A549 (cell line): ENCODE results near the gene SPSB4. TPM values are rescaled to one million over a fixed set of nuclear protein-coding genes. Genes with fewer than 3 reads are reported as not detected.
A peak's percentile ranks its signal among the peaks of the same experiment; 100 is the strongest.
"Not testable (repeated sequence)": the region's sequence is repeated elsewhere in the genome, so short reads cannot be mapped to it uniquely, and the experiment has no call there.

Experiments used
- ATAC-seq, 2 experiments: fragments of 200-7000 bp in 1 of 2; fragments of >200 bp in 1 of 2; cut with Nextera tagmentation in 1 of 2; cut with Tn5 transposase in 1 of 2; 3 replicates each; pipeline versions ENCODE4 v1.8.0 to v1.9.1; 2018 to 2020; ENCODE audit warnings: mild to moderate bottlenecking in 1 of 2, moderate library complexity in 1 of 2
- CTCF ChIA-PET: fragments of 300-600 bp; sonication (Branson Sonifier 250); formaldehyde crosslinking; extraction: SDS; loops from one replicate; lab custom pipeline; 2021; ENCODE audit warnings: antibody characterized with exemption, inconsistent platforms; lab: Yijun Ruan, JAX
- POLR2A ChIA-PET: fragments of 350-600 bp; formaldehyde crosslinking; extraction: SDS; loops from one replicate; lab custom pipeline; 2021; ENCODE audit warnings: antibody characterized with exemption, inconsistent platforms; lab: Yijun Ruan, JAX
- DNase-seq, 2 experiments: peaks; one replicate each; pipeline versions ENCODE4 v3.0.0 to v3.0.0-alpha.2; 2011 to 2016; ENCODE audit warnings: low read depth in 1 of 2, low spot score in 1 of 2
- FAIRE-seq: peaks from 2 replicates; lab custom pipeline; 2011; peaks lifted over from hg19 to GRCh38; lab: Jason Lieb, UNC
- H3K27ac ChIP-seq, 2 experiments: fragments of >200 bp; sonication (Bioruptor Twin); formaldehyde crosslinking; 3 replicates each; pipeline ENCODE4 v1.5.1; 2016 to 2017
- H3K4me1 ChIP-seq: fragments of >200 bp; sonication (Bioruptor Twin); formaldehyde crosslinking; 3 replicates; pipeline ENCODE4 v1.6.1; 2016
- H3K4me2 ChIP-seq: fragments of >200 bp; sonication (Bioruptor Twin); formaldehyde crosslinking; 3 replicates; pipeline ENCODE4 v1.6.1; 2016
- H3K4me3 ChIP-seq: fragments of >200 bp; sonication (Bioruptor Twin); formaldehyde crosslinking; 3 replicates; pipeline ENCODE4 v1.5.1; 2016
- H3K9me3 ChIP-seq: fragments of >200 bp; sonication (Bioruptor Twin); formaldehyde crosslinking; 3 replicates; pipeline ENCODE4 v1.6.1; 2016
- CBX8 ChIP-seq: fragments of 200-600 bp; sonication (generic); IDR thresholded peaks from 2 replicates; pipeline ENCODE4 v1.6.1; 2016
- CEBPB ChIP-seq, 2 experiments: fragments of >200 bp in 1 of 2; sonication (Bioruptor Twin) in 1 of 2; formaldehyde crosslinking in 1 of 2; IDR thresholded peaks; 2 replicates each; pipeline ENCODE4 v1.6.1; 2012 to 2016
- ESRRA ChIP-seq: fragments of 150-350 bp; IDR thresholded peaks from 2 replicates; pipeline ENCODE4 v1.6.1; 2014; ENCODE audit warnings: mild to moderate bottlenecking, low read length, borderline replicate concordance
- JUNB ChIP-seq: fragments of >200 bp; sonication (Bioruptor Twin); formaldehyde crosslinking; IDR thresholded peaks from 2 replicates; pipeline ENCODE4 v1.6.1; 2016
- KDM1A ChIP-seq: fragments of 200-600 bp; sonication (generic); IDR thresholded peaks from 2 replicates; pipeline ENCODE4 v1.6.1; 2016; ENCODE audit warnings: low read depth, mild to moderate bottlenecking
- NR3C1 ChIP-seq: fragments of >200 bp; sonication (Bioruptor Twin); formaldehyde crosslinking; IDR thresholded peaks from 3 replicates; pipeline ENCODE4 v1.6.1; 2017
- RAD21 ChIP-seq, 2 experiments: fragments of >200 bp in 1 of 2; sonication (Bioruptor Twin) in 1 of 2; formaldehyde crosslinking in 1 of 2; IDR thresholded peaks in 1 of 2; conservative IDR thresholded peaks in 1 of 2; 2 replicates in 1 of 2; 3 replicates in 1 of 2; pipeline ENCODE4 v1.6.1; 2012 to 2018; ENCODE audit warnings: inconsistent platforms in 1 of 2
- RCOR1 ChIP-seq: fragments of 150-350 bp; IDR thresholded peaks from 2 replicates; pipeline ENCODE4 v1.6.1; 2014; ENCODE audit warnings: antibody characterized with exemption, low read length, low read depth
- TFCP2L1 ChIP-seq: fragments of 250-450 bp; sonication (Bioruptor Pico); IDR thresholded peaks from 2 replicates; pipeline ENCODE4 v1.5.0; 2021; ENCODE audit warnings: mild to moderate bottlenecking
- WGBS: methylation state at CpG from one replicate; pipeline ENCODE4 v1.1.6; 2017; ENCODE audit errors: missing lambda C conversion rate; 5-methylcytosine and 5-hydroxymethylcytosine counted together
- polyA plus RNA-seq, 4 experiments: library from polyadenylated mRNA; depleted of rRNA in 3 of 4; stranded (reverse); fragments of >200 nt; fragmentation: RNase III in 1 of 4; extraction: RNeasy Plus Mini Kit Qiagen cat#74134 plus additional on column Dnase treatment in 1 of 4; gene quantifications; 2 replicates in 3 of 4; 3 replicates in 1 of 4; pipeline ENCODE4 v1.2.3, GENCODE V29; 2011 to 2017
- TF ChIP-seq, protein P1 (sequence below): fragments of 200-600 bp; sonication (generic); IDR thresholded peaks from 2 replicates; pipeline ENCODE4 v1.6.1; 2016; ENCODE audit warnings: antibody characterized with exemption, mild to moderate bottlenecking, moderate library complexity
- TF ChIP-seq, protein P2 (sequence below): IDR thresholded peaks from 2 replicates; pipeline ENCODE4 v1.6.1; 2012; ENCODE audit warnings: low read depth, borderline replicate concordance

The SPSB4 gene
- polyA plus RNA-seq, 2 of the 4 experiments (the other 2 are of a cell fraction): 0.03 to 0.04 TPM

DNA sequence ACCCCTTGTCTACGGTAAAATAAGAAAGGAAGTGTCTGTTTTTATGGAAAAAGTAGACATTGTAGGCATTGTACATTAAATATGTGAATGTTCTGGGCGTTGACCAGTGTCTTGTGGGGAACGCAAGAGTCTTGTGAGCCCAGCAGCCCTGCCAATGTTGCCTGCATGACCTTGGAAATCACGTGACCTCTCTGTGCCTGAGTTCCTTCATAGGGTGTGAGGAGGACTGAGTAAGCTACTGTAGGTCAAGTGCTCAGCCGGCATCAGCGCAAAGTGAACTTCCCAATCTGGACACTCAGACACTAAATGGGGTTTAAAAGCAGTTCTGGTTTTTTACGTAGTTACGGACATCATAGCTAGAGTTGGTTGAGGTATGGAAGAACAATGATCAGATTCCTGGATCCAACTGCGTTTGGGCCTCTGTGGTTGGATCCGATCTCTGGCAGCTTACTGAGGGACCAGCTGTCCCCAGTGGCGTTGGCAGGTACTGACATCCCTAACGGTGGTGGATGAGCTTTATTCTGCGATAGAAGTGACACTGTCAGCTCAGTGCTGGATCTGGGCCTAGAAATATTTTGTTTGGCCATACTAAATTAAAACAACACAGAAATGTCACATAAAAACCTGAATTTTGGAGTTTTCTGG lies 63.8 kb downstream of the SPSB4 start:
- H3K9me3 ChIP-seq: no peaks in the 10 kb centered on the region
- CTCF ChIA-PET: interaction anchor here (0.8 to 2.1 kb wide), 4 partner anchors 9 to 77 kb away, joined by 3 to 11 read pairs (median 5); no protein-coding TSS in a partner anchor
- POLR2A ChIA-PET: no interaction called here
- H3K27ac ChIP-seq: no peak overlapping the region
- FAIRE-seq: no peak
- peak; percentile 14 to 38 for DNase-seq
- peak; percentile 90 to 92 for ATAC-seq
- WGBS: 47% methylated on average over 13 of the region's 13 CpGs
- H3K4me1 ChIP-seq: no peaks in the 10 kb centered on the region
- TF ChIP-seq CBX8 (no peak), ESRRA (no peak), TFCP2L1 (no peak), NR3C1 (no peak), CEBPB (IDR thresholded peaks at IDR 0.05) (no peak)
- TF ChIP-seq, protein P1, sequence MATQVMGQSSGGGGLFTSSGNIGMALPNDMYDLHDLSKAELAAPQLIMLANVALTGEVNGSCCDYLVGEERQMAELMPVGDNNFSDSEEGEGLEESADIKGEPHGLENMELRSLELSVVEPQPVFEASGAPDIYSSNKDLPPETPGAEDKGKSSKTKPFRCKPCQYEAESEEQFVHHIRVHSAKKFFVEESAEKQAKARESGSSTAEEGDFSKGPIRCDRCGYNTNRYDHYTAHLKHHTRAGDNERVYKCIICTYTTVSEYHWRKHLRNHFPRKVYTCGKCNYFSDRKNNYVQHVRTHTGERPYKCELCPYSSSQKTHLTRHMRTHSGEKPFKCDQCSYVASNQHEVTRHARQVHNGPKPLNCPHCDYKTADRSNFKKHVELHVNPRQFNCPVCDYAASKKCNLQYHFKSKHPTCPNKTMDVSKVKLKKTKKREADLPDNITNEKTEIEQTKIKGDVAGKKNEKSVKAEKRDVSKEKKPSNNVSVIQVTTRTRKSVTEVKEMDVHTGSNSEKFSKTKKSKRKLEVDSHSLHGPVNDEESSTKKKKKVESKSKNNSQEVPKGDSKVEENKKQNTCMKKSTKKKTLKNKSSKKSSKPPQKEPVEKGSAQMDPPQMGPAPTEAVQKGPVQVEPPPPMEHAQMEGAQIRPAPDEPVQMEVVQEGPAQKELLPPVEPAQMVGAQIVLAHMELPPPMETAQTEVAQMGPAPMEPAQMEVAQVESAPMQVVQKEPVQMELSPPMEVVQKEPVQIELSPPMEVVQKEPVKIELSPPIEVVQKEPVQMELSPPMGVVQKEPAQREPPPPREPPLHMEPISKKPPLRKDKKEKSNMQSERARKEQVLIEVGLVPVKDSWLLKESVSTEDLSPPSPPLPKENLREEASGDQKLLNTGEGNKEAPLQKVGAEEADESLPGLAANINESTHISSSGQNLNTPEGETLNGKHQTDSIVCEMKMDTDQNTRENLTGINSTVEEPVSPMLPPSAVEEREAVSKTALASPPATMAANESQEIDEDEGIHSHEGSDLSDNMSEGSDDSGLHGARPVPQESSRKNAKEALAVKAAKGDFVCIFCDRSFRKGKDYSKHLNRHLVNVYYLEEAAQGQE: no peak
- TF ChIP-seq, protein P2, sequence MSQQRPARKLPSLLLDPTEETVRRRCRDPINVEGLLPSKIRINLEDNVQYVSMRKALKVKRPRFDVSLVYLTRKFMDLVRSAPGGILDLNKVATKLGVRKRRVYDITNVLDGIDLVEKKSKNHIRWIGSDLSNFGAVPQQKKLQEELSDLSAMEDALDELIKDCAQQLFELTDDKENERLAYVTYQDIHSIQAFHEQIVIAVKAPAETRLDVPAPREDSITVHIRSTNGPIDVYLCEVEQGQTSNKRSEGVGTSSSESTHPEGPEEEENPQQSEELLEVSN: no peak
- H3K4me3 ChIP-seq: no peak overlapping the region
- H3K4me2 ChIP-seq: no peak overlapping the region

DNA sequence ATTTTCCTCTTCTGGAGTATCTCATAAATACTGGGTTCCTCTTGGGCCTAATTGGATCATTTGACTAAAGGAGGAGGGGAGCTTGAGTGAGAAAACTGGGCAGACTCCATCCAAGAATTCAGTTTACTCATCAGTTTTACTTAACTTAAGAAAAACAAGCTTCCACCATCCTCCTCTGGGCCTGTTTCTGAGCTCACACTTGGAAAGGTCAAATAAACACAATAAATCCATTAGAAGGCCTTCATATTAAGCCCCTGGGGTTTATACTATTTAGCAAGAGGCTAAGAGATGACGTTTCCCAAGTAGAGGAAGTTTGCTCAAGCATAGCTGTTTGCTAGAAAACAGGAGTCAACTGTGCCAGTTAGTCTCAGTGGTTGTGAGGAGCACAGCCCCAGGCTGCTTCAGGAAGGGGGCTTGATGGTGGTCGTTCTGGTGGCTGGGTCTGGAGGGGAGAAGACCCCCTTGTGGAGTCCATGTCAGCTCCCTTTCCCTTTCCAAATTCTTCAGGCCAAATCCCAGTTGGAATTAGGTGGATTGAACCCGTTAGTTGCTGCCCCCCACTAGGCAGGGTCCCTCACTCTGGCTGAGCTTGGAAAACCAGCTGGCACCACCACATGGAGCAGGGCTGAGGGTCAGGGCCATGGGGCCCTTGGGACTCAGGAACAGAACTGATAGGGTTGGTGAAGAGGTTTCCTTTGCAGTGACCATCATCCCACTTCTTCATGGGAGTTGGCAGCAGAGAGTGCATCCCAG lies 64.8 kb downstream of the SPSB4 start:
- Histone ChIP-seq H3K4me3 (no peak overlapping the region), H3K4me2 (no peak overlapping the region), H3K9me3 (no peaks in the 10 kb centered on the region), H3K4me1 (no peaks in the 10 kb centered on the region), H3K27ac (no peak overlapping the region)
- FAIRE-seq (no peak), DNase-seq (no peak), ATAC-seq (no peak)
- POLR2A ChIA-PET: no interaction called here
- TF ChIP-seq JUNB: no peak
- TF ChIP-seq RCOR1: no peak
- TF ChIP-seq KDM1A: no peak
- TF ChIP-seq RAD21 (conservative IDR thresholded peaks at IDR 0.05 in 1 of 2, IDR thresholded peaks at IDR 0.05 in 1 of 2): no peak
- CTCF ChIA-PET: interaction anchor here (0.7 to 2.1 kb wide), 3 partner anchors 10 to 115 kb away, joined by 3 to 11 read pairs (median 6); no protein-coding TSS in a partner anchor
- WGBS: 11% methylated on average over 3 of the region's 3 CpGs

DNA sequence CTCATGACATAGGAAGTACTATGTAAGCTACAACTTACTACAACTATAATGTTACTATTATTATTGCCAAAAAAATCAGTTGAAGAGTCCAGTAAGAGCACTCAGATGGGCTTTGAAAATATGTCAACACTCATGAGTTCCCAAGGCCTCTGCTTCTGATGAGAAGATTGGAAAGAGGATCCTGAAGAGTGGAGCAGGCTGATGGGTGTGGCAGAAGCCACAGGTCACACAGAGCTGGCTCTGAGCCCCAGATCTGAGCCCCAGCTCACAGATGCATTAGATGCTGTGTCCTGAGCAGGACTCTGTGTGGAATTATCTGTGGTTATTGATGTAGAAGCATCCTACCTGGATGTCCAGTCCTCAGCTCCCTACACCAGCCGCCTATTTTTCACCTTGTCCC lies 65.6 kb downstream of the SPSB4 start:
- FAIRE-seq: no peak
- no peak for TF ChIP-seq RCOR1
- TF ChIP-seq RAD21 (conservative IDR thresholded peaks at IDR 0.05 in 1 of 2, IDR thresholded peaks at IDR 0.05 in 1 of 2): no peak

DNA sequence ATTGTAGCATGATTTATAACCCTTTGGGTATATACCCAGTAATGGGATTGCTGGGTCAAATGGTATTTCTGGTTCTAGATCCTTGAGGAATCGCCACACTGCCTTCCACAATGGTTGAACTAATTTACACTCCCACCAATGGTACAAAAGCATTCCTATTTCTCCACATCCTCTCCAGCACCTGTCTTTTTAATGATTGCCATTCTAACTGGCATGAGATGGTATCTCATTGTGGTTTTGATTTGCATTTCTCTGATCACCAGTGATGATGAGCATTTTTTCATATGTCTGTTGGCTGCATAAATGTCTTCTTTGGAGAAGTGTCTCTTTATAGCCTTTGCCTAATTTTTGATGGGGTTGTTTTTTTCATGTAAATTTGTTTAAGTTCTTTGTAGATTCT lies 66.8 kb downstream of the SPSB4 start:
- DNase-seq, POLR2A ChIA-PET, H3K27ac ChIP-seq, CTCF ChIA-PET, H3K4me1 ChIP-seq, H3K4me2 ChIP-seq, ATAC-seq, FAIRE-seq, H3K4me3 ChIP-seq, H3K9me3 ChIP-seq: not testable (repeated sequence)
- 0% methylated on average over 1 of the region's 1 CpG for WGBS

More for the DNA sequence above, 65.6 kb downstream of the SPSB4 start:
- Histone ChIP-seq H3K4me2 (no peak overlapping the region), H3K4me3 (no peak overlapping the region), H3K4me1 (no peaks in the 10 kb centered on the region), H3K27ac (no peak overlapping the region), H3K9me3 (no peaks in the 10 kb centered on the region)
- DNase-seq: no peak
- WGBS: 100% methylated on average over 1 of the region's 1 CpG
- POLR2A ChIA-PET: no interaction called here
- no peak for ATAC-seq
- CTCF ChIA-PET: interaction anchor here (2.1 kb wide), 1 partner anchor 11 kb away, joined by 11 read pairs; no protein-coding TSS in a partner anchor
